ENCODE measurements around the gene CYBC1.

Gene CYBC1

DNA sequence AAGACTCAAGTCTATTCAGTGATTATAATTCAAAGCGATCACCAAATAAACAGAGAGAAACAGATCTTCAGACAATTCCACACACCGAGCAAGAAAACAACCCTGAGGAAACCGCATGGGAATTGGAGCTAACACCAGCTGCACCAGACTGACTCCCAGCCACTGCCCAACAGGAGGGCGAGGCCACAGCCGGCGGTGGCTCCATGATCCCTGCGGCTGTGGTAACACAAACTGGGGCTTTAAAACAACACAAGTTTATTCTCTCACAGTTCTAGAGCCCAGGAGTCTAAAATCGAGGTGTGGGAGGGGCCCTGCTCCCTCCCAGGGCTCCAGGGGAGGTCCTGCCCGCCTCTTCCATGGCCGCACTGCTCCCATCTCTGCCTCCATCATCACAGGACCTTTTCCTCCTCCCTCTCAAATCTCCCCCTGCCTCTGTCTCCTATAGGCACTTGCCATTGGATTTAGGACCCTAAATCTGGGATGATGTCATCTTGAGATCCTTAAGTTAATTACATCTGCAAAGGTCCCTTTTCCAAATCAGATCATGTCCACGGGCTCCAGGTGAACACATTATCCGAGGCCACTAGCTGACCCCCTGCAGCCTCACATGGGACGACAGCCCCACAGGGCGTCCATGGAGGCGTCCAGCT, 42.1 kb downstream of the CYBC1 start:
- no peak for DNase-seq (ENCODE audit: low spot score)

DNA sequence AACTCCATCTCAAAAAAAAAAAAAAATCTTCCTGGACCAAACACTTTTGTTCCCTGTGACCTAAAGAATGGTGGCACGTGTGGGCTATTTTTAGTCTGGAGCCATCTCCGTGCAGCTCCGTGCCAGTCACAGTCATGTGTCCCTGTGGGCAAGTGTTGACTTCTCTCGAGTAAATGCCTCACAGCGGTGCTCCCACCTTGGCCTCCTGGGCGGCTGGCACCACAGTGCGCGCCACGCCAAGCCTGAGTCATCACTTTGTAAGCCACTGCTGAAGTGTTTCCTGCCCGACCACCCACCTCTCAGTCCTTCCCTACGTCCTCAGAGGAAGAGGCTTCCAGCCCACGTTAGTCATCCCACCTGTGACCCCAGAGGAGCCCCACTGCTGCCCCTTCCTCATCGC, 43.3 kb downstream of the CYBC1 start:
- no peak for DNase-seq (ENCODE audit: low spot score)

- DNase-seq (ENCODE audit: low spot score) = no peak
Measured at GRCh38 chr17:82406131-82406671, 44.4 kb downstream of the CYBC1 start.

GRCh38 chr17:82405051-82405450, 45.5 kb downstream of the CYBC1 start:
- no peak for DNase-seq (ENCODE audit: low spot score)

DNA sequence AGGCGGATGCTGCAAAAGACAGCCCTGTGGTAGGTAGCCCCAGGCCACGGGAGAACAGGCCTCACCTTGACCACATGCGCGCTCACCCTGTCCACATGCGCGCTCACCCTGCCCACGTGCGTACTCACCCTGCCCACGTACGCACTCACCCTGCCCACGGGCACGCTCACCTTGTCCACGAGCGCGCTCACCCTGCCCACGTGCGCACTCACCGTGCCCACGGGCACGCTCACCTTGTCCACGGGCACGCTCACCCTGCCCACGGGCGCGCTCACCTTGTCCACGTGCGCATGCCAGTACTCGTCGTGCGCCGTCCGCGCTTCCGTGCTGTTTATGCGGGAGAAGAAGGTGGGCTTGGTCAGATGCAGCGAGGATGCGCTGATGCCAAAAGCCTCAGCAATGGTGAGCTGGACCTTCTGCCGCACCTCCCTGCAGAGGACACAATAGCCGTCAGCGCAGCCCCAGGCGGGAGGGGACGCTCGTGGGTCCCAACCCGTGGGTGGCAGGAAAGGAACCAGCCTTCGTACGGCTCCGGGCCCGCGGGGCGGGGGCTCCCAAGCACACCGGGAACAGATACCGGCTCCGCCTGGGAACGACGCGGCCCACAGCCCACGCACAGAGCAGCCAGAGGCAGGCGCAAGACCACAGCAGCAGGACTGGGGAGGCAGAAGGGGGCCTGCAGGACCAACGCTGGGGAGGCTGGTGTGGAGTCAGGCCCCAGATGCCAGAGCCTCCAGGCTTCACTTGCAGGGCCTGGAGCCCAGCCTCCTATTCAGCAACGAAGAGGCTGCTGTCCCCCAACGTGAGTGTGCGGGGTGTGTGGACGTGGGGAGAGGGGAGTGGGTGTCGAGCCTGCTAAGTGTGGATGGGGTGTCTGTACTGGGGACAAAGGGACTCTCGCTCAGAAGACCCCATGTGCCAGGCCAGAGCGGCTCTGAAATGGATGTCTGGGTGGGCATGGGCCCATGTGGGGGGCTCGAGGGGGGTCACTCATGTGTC, 46.6 kb downstream of the CYBC1 start:
- DNase-seq (ENCODE audit: low spot score) = no peak

DNA sequence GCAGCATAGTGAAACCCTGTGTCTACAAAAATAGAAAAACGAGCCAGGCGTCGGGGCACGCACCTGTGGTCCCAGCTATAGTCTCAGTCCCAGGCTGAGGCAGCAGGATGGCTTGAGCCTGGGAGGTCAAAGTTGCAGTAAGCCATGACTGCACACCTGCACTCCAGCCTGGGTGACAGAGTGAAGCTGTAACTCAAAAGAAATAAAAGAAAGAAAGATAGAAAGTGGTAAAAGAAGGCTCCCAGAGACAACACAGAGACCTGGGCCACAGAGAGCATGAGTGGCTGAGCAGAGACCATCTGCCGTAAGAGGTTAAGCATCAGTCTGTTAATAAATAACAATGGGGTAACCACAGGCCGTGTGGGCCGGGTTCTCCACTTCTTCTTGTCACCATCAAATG, 47.7 kb downstream of the CYBC1 start:
- DNase-seq (ENCODE audit: low spot score) = no peak

GRCh38 chr17:82400830-82401229, 49.7 kb downstream of the CYBC1 start:
- DNase-seq (ENCODE audit: low spot score) = no peak

DNA sequence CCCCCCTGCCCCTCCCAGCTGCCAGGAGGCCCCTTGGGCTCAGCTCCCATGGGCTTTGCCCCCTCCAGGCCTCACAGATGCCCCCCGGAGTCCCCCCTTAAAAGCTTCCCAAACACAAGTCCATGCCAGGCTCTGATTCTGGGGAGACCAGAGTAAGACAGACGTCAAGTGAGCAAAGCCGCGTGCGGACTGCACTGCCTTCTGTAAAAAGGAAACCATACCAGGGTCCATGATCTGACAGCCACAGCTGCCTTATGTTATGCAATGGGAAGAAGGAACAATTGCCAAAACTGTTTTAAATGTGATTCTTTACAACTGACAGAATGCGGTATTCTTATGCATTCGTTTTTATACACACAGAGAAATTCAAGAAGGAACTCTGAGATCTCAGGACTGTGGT, 50.3 kb downstream of the CYBC1 start:
- no peak for DNase-seq (ENCODE audit: low spot score)

DNA sequence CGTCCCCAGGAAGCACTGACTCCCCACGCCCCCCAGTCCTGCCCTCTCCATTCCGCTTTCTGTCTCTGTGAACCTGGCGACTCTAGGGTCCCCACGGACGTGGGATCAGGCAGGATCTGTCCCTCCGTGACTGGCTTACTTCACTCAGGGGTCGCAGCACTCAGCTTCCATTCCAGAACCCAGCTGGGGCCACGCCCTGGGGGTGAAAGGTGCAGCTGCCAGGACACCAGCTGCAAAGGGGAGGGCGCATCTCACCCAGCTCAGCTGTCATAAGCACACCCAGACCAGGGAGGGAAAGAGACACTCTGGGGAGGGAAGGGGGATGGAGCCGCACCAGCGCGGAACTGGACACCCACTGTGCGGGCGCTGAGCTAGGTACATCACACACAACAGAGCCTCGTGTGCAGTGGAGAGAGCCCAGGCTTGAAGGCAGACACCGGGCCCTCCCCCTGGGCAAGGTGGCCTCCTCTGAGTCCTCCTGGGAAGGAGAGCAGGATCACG, 50.9 kb downstream of the CYBC1 start:
- DNase-seq (ENCODE audit: low spot score) = no peak

GRCh38 chr17:82399041-82399441, 51.5 kb downstream of the CYBC1 start:
- DNase-seq (ENCODE audit: low spot score) = no peak

- DNase-seq (ENCODE audit: low spot score) = no peak
Measured at GRCh38 chr17:82397449-82398335, 52.9 kb downstream of the CYBC1 start.

GRCh38 chr17:82396601-82397435, 53.7 kb downstream of the CYBC1 start:
- DNase-seq (ENCODE audit: low spot score) = no peak

DNA sequence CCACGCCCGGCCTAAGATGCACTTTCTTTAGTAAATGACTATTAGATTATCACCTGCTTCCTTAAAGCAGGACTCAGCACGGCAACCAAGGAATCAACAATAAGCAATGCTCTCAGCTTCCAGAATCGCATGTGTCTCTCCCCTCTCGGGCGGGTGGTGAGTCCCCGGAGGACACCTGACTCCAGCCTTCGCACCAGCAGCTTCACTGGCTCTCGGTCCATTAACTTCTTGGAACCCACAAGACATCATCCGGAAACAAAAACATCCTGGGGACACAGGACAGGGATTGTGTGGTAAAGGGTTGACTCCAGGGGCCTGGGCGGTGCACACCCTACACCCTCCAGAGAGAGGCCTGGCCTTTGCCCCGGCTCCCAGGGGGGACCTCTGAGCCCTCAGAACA, 56.3 kb downstream of the CYBC1 start:
- DNase-seq (ENCODE audit: low spot score) = no peak

- DNase-seq (ENCODE audit: low spot score) = no peak
Measured at GRCh38 chr17:82392941-82393340, 57.6 kb downstream of the CYBC1 start.

Measured in LoVo (cell line).